LNCAP (cell line): Measurements from ENCODE around the gene GUCA2A.

Experiments
- CTCF ChIP-seq: fragments of 450-650 bp; IDR thresholded peaks from 2 replicates; pipeline ENCODE4 v1.5.1; 2017; ENCODE audit warnings: mild to moderate bottlenecking

GUCA2A gene

DNA sequence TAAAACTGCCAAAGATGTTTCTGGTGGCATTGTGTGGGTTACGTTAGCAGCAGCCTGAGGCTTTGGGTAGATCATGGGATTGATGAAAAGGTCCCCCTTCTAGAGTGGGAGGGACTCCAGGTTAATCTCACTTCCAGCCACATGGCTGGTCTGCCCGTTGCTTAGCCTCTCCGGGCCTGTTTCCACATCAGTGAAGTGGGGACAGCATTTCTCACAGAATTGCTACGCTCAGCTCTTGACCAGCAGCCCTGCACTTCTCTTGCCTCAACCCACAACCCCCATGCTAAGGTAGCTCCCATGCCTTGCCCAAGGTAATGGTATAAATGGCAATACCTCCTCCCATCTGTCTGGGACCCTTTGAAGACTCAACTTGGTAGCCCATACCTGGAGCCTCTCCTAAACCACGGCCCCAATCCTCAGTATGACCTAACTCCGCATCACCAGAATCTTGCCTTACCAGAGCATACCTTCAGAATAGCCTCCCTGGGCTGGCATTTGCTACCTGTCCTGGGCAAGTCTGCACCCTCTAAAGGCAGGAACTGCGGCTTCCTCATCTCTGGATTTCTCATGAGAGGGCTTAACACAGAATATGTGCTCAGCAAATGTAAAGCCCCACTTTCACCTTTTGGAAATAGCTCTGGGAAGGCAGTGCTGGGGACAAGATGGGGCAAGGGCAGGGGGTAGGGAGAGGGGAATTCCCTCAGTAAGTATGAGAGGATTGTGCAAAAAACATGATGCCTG, 10.9 kb upstream of the GUCA2A start:
- TF ChIP-seq CTCF = no peak

DNA sequence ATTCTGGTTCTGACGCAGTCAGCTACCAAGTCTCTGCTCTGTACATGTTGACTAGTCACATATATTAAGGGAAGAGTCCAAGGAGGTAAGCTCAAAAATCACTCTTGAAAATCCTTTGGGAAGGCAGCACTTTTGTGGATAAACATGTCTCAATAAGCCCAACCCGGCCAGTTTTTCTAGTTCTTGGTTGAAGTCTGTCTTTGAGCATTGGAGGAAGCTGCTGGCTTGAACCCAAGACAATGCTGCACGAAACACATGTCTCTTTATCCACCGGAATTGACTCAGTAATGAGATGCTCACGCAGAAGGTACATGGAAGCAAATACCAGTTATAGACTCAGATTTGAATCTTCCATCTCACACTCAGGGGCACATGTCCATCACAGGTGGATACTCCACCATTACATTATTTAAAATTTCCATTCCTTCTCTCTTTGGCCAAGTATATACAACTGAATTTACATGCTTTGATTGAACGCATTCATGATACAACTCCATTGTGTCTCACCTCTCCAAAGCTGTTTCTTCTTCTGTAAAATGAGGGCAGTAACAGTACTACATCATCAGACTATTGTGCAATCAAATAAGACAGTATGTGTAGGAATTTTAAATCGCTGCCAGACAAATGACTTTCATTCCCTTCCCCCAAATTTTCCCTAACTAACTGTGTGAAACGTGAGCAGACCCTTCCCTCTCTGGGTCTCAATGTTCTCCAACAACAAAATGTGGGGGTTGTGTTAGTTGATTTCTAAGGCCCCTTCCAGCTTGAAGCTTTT, 9.6 kb upstream of the GUCA2A start:
- TF ChIP-seq CTCF = no peak

DNA sequence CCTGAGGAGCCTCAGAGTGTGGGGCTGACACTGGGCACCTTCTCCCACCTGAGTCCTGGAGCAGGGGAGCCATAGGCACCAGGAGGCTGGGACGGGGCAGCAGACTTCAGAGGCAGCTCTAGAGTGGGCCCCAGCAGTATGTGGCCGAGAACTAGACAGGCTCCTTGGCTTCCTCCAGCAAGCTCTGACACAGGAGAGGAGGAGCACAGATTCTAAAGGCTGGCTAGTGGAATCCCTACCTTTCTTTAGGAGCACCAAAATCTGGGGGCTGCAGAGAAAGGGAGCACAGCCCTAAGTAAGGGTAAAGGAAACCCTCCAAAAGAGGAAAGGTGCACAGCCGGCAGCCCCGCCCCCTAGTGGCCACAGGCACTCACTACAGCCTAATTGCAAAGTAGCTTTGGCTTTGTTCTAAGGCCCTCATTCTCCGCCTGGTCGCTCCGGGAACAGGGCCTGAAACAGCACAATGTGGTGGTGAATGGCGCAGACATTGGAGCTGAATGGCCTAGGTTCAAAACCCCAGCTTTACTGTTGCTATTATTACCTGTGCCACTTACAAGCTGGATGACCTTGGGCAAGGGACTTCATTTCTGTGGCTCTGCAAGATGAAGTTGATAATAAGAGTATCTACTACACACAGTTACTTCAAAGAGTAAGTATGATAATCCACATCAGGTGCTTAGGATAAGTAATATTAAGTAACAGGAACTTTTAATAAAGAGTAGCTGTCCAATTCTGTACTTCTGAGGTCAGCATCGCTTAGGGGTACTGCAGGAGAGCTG, 8.8 kb upstream of the GUCA2A start:
- peak; percentile 99 for TF ChIP-seq CTCF

DNA sequence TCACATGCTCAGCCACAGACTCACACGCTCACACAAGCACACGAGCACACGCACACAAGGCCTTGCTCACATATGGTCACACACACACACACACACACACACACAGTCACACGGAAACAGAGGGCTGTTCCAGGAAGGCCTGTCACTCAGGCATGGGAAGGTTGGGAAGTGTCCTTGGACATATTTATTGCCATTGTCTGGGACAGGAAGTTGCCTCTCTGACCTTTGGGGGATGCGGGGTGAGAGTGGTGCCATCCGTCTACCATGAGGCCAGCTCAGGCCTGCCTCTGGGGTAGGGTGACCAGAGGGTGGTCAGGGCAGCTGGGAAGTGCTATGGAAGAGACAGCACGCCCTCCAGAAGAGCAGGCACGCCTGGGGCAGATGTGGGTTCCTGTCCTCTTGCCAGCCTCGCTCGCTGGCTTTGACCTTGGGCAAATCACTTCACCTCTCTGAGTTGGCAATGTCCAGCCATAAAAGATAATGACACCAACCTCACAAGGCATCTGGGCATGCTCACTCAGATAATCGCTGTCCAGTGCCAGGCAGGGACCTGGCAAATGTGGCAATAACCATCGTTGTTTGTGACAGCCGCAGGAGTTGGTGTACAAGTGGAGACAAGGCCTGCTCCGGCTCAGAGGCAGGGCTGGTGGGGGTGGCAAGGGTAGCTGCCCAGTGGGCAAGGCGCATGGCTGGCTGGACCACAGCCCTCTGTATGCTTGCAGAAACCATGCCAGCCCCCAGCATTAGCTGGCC, 8.0 kb upstream of the GUCA2A start:
- TF ChIP-seq CTCF = no peak

GRCh38 chr1:42171679-42172266, 7.2 kb upstream of the GUCA2A start:
- TF ChIP-seq CTCF = no peak

- no peak for TF ChIP-seq CTCF
Measured at GRCh38 chr1:42170779-42171621, 6.5 kb upstream of the GUCA2A start.
